Activated CD4-positive, alpha-beta T cell treated with anti-CD3 and anti-CD28 coated beads, Interleukin-2, Interleukin-4, amounts not matched to agents 100 ng/mL and 50 ng/mL, durations not matched to agents 16 hours and 8 hours (primary cell): ENCODE measurements around the gene GNB3.

Experiments
- DNase-seq: peaks from one replicate; pipeline ENCODE4 v3.0.0-alpha.2; 2020; ENCODE audit warnings: low spot score

Gene GNB3

GRCh38 chr12:6823182-6824084 is 17.3 kb upstream of the GNB3 start:
- DNase-seq = no peak

GRCh38 chr12:6824085-6824775 is 16.5 kb upstream of the GNB3 start:
- no peak for DNase-seq

GRCh38 chr12:6824901-6825381 is 15.8 kb upstream of the GNB3 start:
- DNase-seq = no peak

- peak; percentile 81 for DNase-seq
Measured at GRCh38 chr12:6825398-6826124, 15.2 kb upstream of the GNB3 start.

GRCh38 chr12:6826125-6826733 is 14.5 kb upstream of the GNB3 start:
- DNase-seq = no peak

GRCh38 chr12:6826734-6827436 is 13.8 kb upstream of the GNB3 start:
- DNase-seq = no peak

GRCh38 chr12:6827437-6827911 is 13.3 kb upstream of the GNB3 start:
- DNase-seq = peak; percentile 35

GRCh38 chr12:6827982-6828780 is 12.5 kb upstream of the GNB3 start, which contains the start of gene P3H3:
TSS of gene P3H3 (plus strand) at chr12:6828407. CDS start at chr12:6828441, 34 bp downstream.
- DNase-seq = no peak

- no peak for DNase-seq
Measured at GRCh38 chr12:6828781-6829535, 11.8 kb upstream of the GNB3 start.

- DNase-seq = no peak
Measured at GRCh38 chr12:6829536-6830220, 11.0 kb upstream of the GNB3 start.

GRCh38 chr12:6830286-6830890 is 10.3 kb upstream of the GNB3 start:
- no peak for DNase-seq

- DNase-seq = no peak
Measured at GRCh38 chr12:6830999-6831398, 9.7 kb upstream of the GNB3 start.

- DNase-seq = no peak
Measured at GRCh38 chr12:6831450-6831995, 9.2 kb upstream of the GNB3 start.

GRCh38 chr12:6832125-6832524 is 8.6 kb upstream of the GNB3 start:
- DNase-seq = no peak

- no peak for DNase-seq
Measured at GRCh38 chr12:6833189-6833890, 7.4 kb upstream of the GNB3 start.

- DNase-seq = no peak
Measured at GRCh38 chr12:6834254-6834653, 6.5 kb upstream of the GNB3 start.

- DNase-seq = no peak
Measured at GRCh38 chr12:6834873-6835272, 5.9 kb upstream of the GNB3 start.

GRCh38 chr12:6836851-6837250 is 3.9 kb upstream of the GNB3 start:
- no peak for DNase-seq
